GM23338 (cell line): Measurements from ENCODE around the gene FGA. TPM values are rescaled to one million over a fixed set of nuclear protein-coding genes. Genes with fewer than 3 reads are reported as not detected.

Experiments used
- ATAC-seq: fragments of 200-7000 bp; cut with Tn5 transposase; 3 replicates; pipeline ENCODE4 v1.9.1; 2020
- DNase-seq: peaks from one replicate; pipeline ENCODE4 v3.0.0-alpha.2; 2015; ENCODE audit warnings: low spot score
- H2AFZ ChIP-seq: fragments of 200-600 bp; sonication (generic); 2 replicates; pipeline ENCODE4 v1.8.0; 2016; ENCODE audit warnings: antibody characterized with exemption, mild to moderate bottlenecking, moderate library complexity
- H3F3A ChIP-seq: fragments of 200-600 bp; sonication (generic); replicated peaks from 2 replicates; pipeline ENCODE4 v1.8.0; 2017; ENCODE audit warnings: antibody characterized with exemption, mixed run types, low read depth
- H3K27ac ChIP-seq: fragments of 200-600 bp; sonication (generic); 2 replicates; pipeline ENCODE4 v1.6.1; 2016; ENCODE audit warnings: low read depth
- H3K27me3 ChIP-seq: fragments of 200-600 bp; sonication (generic); 2 replicates; pipeline ENCODE4 v1.8.0; 2016; ENCODE audit warnings: mild to moderate bottlenecking, mixed run types, moderate library complexity; ENCODE audit not compliant: insufficient read depth
- H3K36me3 ChIP-seq: fragments of 200-600 bp; sonication (generic); 2 replicates; pipeline ENCODE4 v1.8.0; 2016; ENCODE audit warnings: mild to moderate bottlenecking; ENCODE audit not compliant: insufficient read depth
- H3K4me1 ChIP-seq: fragments of 200-600 bp; sonication (generic); 2 replicates; pipeline ENCODE4 v1.8.0; 2016; ENCODE audit warnings: mild to moderate bottlenecking, moderate library complexity; ENCODE audit not compliant: insufficient read depth
- H3K4me2 ChIP-seq: fragments of 200-600 bp; sonication (generic); 2 replicates; pipeline ENCODE4 v1.7.1; 2017; ENCODE audit warnings: mixed run types
- H3K4me3 ChIP-seq: fragments of 200-600 bp; sonication (generic); 2 replicates; pipeline ENCODE4 v1.6.1; 2016; ENCODE audit warnings: mixed run types
- H3K79me2 ChIP-seq: fragments of 200-600 bp; sonication (generic); replicated peaks from 2 replicates; pipeline ENCODE4 v1.8.0; 2017; ENCODE audit warnings: mild to moderate bottlenecking; ENCODE audit not compliant: insufficient read depth
- H3K9me2 ChIP-seq: fragments of 200-600 bp; sonication (generic); 2 replicates; pipeline ENCODE4 v1.8.0; 2017; ENCODE audit not compliant: insufficient read depth
- H4K20me1 ChIP-seq: fragments of 200-600 bp; sonication (generic); replicated peaks from 2 replicates; pipeline ENCODE4 v1.8.0; 2017; ENCODE audit warnings: mild to moderate bottlenecking; ENCODE audit not compliant: insufficient read depth
- H3K27ac Mint-ChIP-seq: 2 replicates; pipeline ENCODE4 v1.8.0; 2020; ENCODE audit warnings: inconsistent platforms, mild to moderate bottlenecking, moderate library complexity, mixed read lengths
- H3K27me3 Mint-ChIP-seq: 3 replicates; pipeline ENCODE4 v1.8.0; 2022; ENCODE audit warnings: low read depth, mild to moderate bottlenecking, moderate library complexity, mixed read lengths, inconsistent platforms; ENCODE audit not compliant: insufficient read depth, poor library complexity
- H3K36me3 Mint-ChIP-seq: 3 replicates; pipeline ENCODE4 v1.8.0; 2021; ENCODE audit warnings: low read depth, mild to moderate bottlenecking, inconsistent platforms, moderate library complexity, mixed read lengths
- H3K4me1 Mint-ChIP-seq: 3 replicates; pipeline ENCODE4 v1.8.0; 2020; ENCODE audit warnings: mild to moderate bottlenecking, inconsistent platforms, mixed read lengths
- H3K4me3 Mint-ChIP-seq: 3 replicates; pipeline ENCODE4 v1.8.0; 2021; ENCODE audit warnings: moderate library complexity, mild to moderate bottlenecking, inconsistent platforms, mixed read lengths
- H3K9me3 Mint-ChIP-seq: 3 replicates; pipeline ENCODE4 v1.8.0; 2020; ENCODE audit warnings: moderate library complexity, mild to moderate bottlenecking, inconsistent platforms, mixed read lengths
- CREB1 ChIP-seq: fragments of 250-450 bp; sonication (Bioruptor Pico); IDR thresholded peaks from 2 replicates; pipeline ENCODE4 v1.5.0; 2020; ENCODE audit warnings: low read depth, mild to moderate bottlenecking, moderate library complexity
- EZH2 ChIP-seq: fragments of 200-600 bp; sonication (generic); IDR thresholded peaks from one replicate; pipeline ENCODE4 v1.8.0; 2017; ENCODE audit warnings: antibody characterized with exemption, mild to moderate bottlenecking, low read depth; ENCODE audit not compliant: unreplicated experiment
- EZH2phosphoT487 ChIP-seq: fragments of 200-600 bp; sonication (generic); IDR thresholded peaks from one replicate; pipeline ENCODE4 v1.8.1; 2018; ENCODE audit warnings: antibody characterized with exemption; ENCODE audit not compliant: unreplicated experiment
- JUNB ChIP-seq: IDR thresholded peaks from one replicate; pipeline ENCODE4 v1.6.1; 2016; ENCODE audit warnings: antibody characterized with exemption; ENCODE audit not compliant: unreplicated experiment
- NANOG ChIP-seq: IDR thresholded peaks from 2 replicates; pipeline ENCODE4 v1.6.1; 2016; ENCODE audit warnings: antibody characterized with exemption, borderline replicate concordance
- POLR2AphosphoS5 ChIP-seq: IDR thresholded peaks from 2 replicates; pipeline ENCODE4 v1.6.1; 2016; ENCODE audit warnings: antibody characterized with exemption, low read depth
- STAT1 ChIP-seq: IDR thresholded peaks from one replicate; pipeline ENCODE4 v1.6.1; 2016; ENCODE audit warnings: antibody characterized with exemption; ENCODE audit not compliant: unreplicated experiment
- ZNF114 ChIP-seq: fragments of 250-450 bp; sonication (Bioruptor Pico); IDR thresholded peaks from 2 replicates; pipeline ENCODE4 v1.5.0; 2020; ENCODE audit warnings: mild to moderate bottlenecking, moderate library complexity
- ZNF331 ChIP-seq: fragments of 250-450 bp; sonication (Bioruptor Pico); IDR thresholded peaks from 2 replicates; pipeline ENCODE4 v1.5.0; 2020; ENCODE audit warnings: low read depth, mild to moderate bottlenecking, moderate library complexity
- polyA plus RNA-seq: library from polyadenylated mRNA; unstranded; fragments of >200 nt; fragmentation: Nextera tagmentation; extraction: Ambion mirVana; gene quantifications from 2 replicates; pipeline ENCODE4 v1.2.1, GENCODE V29; 2016
- total RNA-seq: library from RNA; depleted of rRNA; stranded (reverse); fragments of >200 nt; shearing (Covaris generic); gene quantifications from 2 replicates; pipeline ENCODE4 v1.2.3, GENCODE V29; 2014
- TF ChIP-seq, protein P1 (sequence below), 2 experiments: fragments of 200-600 bp in 1 of 2; sonication (generic) in 1 of 2; conservative IDR thresholded peaks; 2 replicates each; pipeline versions ENCODE4 v1.5.1 to v1.6.1; 2016 to 2017; ENCODE audit warnings: antibody characterized with exemption in 2 of 2, low read depth in 2 of 2, mild to moderate bottlenecking in 2 of 2, moderate library complexity in 1 of 2
- TF ChIP-seq, protein P2 (sequence below): IDR thresholded peaks from one replicate; pipeline ENCODE4 v1.6.1; 2018; ENCODE audit warnings: antibody characterized with exemption; ENCODE audit not compliant: unreplicated experiment
- TF ChIP-seq, protein P3 (sequence below): IDR thresholded peaks from 2 replicates; pipeline ENCODE4 v1.6.1; 2016; ENCODE audit warnings: antibody characterized with exemption
- TF ChIP-seq, protein P4 (sequence below): fragments of 250-450 bp; sonication (Bioruptor Pico); IDR thresholded peaks from 2 replicates; pipeline ENCODE4 v1.5.0; 2020; ENCODE audit warnings: mild to moderate bottlenecking, moderate library complexity

Gene FGA
- total and polyA plus RNA-seq, 2 experiments from 2014 or later = not detected

DNA sequence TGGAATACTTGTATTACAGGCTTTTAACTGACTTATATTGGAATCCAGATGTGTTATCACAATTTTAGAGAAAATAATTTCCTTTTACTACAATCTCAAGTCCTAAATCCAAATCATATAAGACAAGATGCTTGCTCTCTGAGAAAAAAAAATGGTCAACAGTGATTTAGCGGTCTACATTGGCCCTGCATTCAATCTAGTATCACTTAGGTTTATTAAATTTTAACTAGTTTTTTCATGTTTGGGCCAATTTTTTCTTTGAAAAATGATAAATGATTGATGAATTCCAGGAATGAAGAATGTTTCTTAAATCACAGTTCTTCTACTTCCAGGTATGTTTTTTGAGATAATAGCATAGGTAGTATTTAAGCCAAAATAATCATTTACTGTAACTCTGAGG, 24.7 kb upstream of the FGA start:
- H3K9me3 Mint-ChIP-seq = no peaks in the 10 kb centered on the region
- Histone ChIP-seq H3K4me2 (no peak overlapping the region), H3K9me2 (no peaks in the 10 kb centered on the region), H3K4me3 (no peak overlapping the region), H2AFZ (no peak overlapping the region), H3K36me3 (no peaks in the 10 kb centered on the region), H4K20me1 (no peaks in the 10 kb centered on the region), H3K4me1 (peaks cover 10% of the 10 kb centered on the region), H3F3A (no peaks in the 10 kb centered on the region), H3K27me3 (no peaks in the 10 kb centered on the region), H3K27ac (no peak overlapping the region), H3K79me2 (no peaks in the 10 kb centered on the region)
- no peak overlapping the region for H3K4me3 Mint-ChIP-seq
- H3K27ac Mint-ChIP-seq = no peak overlapping the region
- H3K27me3 Mint-ChIP-seq = no peaks in the 10 kb centered on the region
- H3K4me1 Mint-ChIP-seq = peaks cover 13% of the 10 kb centered on the region; the same call in 2 of the 3 replicates
- ATAC-seq = no peak
- DNase-seq = no peak
- TF ChIP-seq EZH2 (no peak), POLR2AphosphoS5 (no peak), NANOG (no peak), STAT1 (no peak), CREB1 (no peak), ZNF114 (CRISPR knock-in tag) (no peak), JUNB (no peak), ZNF331 (no peak), EZH2phosphoT487 (no peak)
- TF ChIP-seq, protein P1, sequence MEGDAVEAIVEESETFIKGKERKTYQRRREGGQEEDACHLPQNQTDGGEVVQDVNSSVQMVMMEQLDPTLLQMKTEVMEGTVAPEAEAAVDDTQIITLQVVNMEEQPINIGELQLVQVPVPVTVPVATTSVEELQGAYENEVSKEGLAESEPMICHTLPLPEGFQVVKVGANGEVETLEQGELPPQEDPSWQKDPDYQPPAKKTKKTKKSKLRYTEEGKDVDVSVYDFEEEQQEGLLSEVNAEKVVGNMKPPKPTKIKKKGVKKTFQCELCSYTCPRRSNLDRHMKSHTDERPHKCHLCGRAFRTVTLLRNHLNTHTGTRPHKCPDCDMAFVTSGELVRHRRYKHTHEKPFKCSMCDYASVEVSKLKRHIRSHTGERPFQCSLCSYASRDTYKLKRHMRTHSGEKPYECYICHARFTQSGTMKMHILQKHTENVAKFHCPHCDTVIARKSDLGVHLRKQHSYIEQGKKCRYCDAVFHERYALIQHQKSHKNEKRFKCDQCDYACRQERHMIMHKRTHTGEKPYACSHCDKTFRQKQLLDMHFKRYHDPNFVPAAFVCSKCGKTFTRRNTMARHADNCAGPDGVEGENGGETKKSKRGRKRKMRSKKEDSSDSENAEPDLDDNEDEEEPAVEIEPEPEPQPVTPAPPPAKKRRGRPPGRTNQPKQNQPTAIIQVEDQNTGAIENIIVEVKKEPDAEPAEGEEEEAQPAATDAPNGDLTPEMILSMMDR (conservative IDR thresholded peaks at IDR 0.05; ENCODE audit: low read depth in 2 of 2) = no peak
- TF ChIP-seq, protein P2, sequence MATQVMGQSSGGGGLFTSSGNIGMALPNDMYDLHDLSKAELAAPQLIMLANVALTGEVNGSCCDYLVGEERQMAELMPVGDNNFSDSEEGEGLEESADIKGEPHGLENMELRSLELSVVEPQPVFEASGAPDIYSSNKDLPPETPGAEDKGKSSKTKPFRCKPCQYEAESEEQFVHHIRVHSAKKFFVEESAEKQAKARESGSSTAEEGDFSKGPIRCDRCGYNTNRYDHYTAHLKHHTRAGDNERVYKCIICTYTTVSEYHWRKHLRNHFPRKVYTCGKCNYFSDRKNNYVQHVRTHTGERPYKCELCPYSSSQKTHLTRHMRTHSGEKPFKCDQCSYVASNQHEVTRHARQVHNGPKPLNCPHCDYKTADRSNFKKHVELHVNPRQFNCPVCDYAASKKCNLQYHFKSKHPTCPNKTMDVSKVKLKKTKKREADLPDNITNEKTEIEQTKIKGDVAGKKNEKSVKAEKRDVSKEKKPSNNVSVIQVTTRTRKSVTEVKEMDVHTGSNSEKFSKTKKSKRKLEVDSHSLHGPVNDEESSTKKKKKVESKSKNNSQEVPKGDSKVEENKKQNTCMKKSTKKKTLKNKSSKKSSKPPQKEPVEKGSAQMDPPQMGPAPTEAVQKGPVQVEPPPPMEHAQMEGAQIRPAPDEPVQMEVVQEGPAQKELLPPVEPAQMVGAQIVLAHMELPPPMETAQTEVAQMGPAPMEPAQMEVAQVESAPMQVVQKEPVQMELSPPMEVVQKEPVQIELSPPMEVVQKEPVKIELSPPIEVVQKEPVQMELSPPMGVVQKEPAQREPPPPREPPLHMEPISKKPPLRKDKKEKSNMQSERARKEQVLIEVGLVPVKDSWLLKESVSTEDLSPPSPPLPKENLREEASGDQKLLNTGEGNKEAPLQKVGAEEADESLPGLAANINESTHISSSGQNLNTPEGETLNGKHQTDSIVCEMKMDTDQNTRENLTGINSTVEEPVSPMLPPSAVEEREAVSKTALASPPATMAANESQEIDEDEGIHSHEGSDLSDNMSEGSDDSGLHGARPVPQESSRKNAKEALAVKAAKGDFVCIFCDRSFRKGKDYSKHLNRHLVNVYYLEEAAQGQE = no peak
- TF ChIP-seq, protein P3, sequence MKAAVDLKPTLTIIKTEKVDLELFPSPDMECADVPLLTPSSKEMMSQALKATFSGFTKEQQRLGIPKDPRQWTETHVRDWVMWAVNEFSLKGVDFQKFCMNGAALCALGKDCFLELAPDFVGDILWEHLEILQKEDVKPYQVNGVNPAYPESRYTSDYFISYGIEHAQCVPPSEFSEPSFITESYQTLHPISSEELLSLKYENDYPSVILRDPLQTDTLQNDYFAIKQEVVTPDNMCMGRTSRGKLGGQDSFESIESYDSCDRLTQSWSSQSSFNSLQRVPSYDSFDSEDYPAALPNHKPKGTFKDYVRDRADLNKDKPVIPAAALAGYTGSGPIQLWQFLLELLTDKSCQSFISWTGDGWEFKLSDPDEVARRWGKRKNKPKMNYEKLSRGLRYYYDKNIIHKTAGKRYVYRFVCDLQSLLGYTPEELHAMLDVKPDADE = no peak
- TF ChIP-seq, protein P4, sequence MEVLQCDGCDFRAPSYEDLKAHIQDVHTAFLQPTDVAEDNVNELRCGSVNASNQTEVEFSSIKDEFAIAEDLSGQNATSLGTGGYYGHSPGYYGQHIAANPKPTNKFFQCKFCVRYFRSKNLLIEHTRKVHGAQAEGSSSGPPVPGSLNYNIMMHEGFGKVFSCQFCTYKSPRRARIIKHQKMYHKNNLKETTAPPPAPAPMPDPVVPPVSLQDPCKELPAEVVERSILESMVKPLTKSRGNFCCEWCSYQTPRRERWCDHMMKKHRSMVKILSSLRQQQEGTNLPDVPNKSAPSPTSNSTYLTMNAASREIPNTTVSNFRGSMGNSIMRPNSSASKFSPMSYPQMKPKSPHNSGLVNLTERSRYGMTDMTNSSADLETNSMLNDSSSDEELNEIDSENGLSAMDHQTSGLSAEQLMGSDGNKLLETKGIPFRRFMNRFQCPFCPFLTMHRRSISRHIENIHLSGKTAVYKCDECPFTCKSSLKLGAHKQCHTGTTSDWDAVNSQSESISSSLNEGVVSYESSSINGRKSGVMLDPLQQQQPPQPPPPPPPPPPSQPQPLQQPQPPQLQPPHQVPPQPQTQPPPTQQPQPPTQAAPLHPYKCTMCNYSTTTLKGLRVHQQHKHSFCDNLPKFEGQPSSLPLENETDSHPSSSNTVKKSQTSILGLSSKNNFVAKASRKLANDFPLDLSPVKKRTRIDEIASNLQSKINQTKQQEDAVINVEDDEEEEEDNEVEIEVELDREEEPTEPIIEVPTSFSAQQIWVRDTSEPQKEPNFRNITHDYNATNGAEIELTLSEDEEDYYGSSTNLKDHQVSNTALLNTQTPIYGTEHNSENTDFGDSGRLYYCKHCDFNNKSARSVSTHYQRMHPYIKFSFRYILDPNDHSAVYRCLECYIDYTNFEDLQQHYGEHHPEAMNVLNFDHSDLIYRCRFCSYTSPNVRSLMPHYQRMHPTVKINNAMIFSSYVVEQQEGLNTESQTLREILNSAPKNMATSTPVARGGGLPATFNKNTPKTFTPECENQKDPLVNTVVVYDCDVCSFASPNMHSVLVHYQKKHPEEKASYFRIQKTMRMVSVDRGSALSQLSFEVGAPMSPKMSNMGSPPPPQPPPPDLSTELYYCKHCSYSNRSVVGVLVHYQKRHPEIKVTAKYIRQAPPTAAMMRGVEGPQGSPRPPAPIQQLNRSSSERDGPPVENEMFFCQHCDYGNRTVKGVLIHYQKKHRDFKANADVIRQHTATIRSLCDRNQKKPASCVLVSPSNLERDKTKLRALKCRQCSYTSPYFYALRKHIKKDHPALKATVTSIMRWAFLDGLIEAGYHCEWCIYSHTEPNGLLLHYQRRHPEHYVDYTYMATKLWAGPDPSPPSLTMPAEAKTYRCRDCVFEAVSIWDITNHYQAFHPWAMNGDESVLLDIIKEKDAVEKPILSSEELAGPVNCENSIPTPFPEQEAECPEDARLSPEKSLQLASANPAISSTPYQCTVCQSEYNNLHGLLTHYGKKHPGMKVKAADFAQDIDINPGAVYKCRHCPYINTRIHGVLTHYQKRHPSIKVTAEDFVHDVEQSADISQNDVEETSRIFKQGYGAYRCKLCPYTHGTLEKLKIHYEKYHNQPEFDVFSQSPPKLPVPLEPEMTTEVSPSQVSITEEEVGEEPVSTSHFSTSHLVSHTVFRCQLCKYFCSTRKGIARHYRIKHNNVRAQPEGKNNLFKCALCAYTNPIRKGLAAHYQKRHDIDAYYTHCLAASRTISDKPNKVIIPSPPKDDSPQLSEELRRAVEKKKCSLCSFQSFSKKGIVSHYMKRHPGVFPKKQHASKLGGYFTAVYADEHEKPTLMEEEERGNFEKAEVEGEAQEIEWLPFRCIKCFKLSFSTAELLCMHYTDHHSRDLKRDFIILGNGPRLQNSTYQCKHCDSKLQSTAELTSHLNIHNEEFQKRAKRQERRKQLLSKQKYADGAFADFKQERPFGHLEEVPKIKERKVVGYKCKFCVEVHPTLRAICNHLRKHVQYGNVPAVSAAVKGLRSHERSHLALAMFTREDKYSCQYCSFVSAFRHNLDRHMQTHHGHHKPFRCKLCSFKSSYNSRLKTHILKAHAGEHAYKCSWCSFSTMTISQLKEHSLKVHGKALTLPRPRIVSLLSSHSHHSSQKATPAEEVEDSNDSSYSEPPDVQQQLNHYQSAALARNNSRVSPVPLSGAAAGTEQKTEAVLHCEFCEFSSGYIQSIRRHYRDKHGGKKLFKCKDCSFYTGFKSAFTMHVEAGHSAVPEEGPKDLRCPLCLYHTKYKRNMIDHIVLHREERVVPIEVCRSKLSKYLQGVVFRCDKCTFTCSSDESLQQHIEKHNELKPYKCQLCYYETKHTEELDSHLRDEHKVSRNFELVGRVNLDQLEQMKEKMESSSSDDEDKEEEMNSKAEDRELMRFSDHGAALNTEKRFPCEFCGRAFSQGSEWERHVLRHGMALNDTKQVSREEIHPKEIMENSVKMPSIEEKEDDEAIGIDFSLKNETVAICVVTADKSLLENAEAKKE = no peak
- H3K36me3 Mint-ChIP-seq = no peaks in the 10 kb centered on the region
